Esophagus squamous epithelium (tissue), 5 donors: ENCODE measurements around the gene ZNF594. TPM values are rescaled to one million over a fixed set of nuclear protein-coding genes. Genes with fewer than 3 reads are reported as not detected.
"Not testable (repeated sequence)": the region's sequence is repeated elsewhere in the genome, so short reads cannot be mapped to it uniquely, and the experiment has no call there.

ENCODE experiments used
- DNase-seq: peaks from one replicate; lab custom pipeline; 2025; lab: John Stamatoyannopoulos, UW
- H3K27ac ChIP-seq, 4 donors: fragments of 200-600 bp; sonication (generic); one replicate each; pipeline ENCODE4 v1.5.1; 2016 to 2019; ENCODE audit warnings: mild to moderate bottlenecking in 1 of 4
- H3K27me3 ChIP-seq, 4 donors: fragments of 200-600 bp; sonication (generic); 1 replicate in 3 of 4; 2 replicates in 1 of 4; pipeline versions ENCODE4 v1.5.1 to v1.6.0; 2017 to 2021; ENCODE audit warnings: antibody characterized with exemption in 1 of 4
- H3K36me3 ChIP-seq, 3 donors: fragments of 200-600 bp; sonication (generic); one replicate each; pipeline ENCODE4 v1.5.1; 2016 to 2019
- H3K4me1 ChIP-seq, 3 donors: fragments of 200-600 bp; sonication (generic); one replicate each; pipeline ENCODE4 v1.5.1; 2017 to 2019
- H3K4me3 ChIP-seq, 4 donors: fragments of 200-600 bp; sonication (generic); 1 replicate in 3 of 4; 2 replicates in 1 of 4; pipeline ENCODE4 v1.5.1; 2016 to 2019; ENCODE audit warnings: mild to moderate bottlenecking in 2 of 4, moderate library complexity in 1 of 4
- H3K9me3 ChIP-seq, 3 donors: fragments of 200-600 bp; sonication (generic); one replicate each; pipeline ENCODE4 v1.5.1; 2016 to 2019
- CTCF ChIP-seq, 6 experiments: fragments of 450-650 bp in 4 of 6; fragments of 200-600 bp in 2 of 6; sonication (generic) in 2 of 6; IDR thresholded peaks; one replicate each; pipeline ENCODE4 v1.5.1; 2016 to 2019; ENCODE audit warnings: antibody characterized with exemption in 6 of 6, mild to moderate bottlenecking in 4 of 6, moderate library complexity in 4 of 6
- POLR2A ChIP-seq, 4 donors: fragments of 450-650 bp; IDR thresholded peaks; one replicate each; pipeline ENCODE4 v1.6.1; 2017; ENCODE audit warnings: antibody characterized with exemption in 4 of 4, mild to moderate bottlenecking in 4 of 4, moderate library complexity in 3 of 4
- WGBS, 2 donors: methylation state at CpG; one replicate each; pipeline ENCODE4 v1.1.5; 2018; 5-methylcytosine and 5-hydroxymethylcytosine counted together
- intact Hi-C: fragments of 100-400 bp; cut with DNase I; formaldehyde crosslinking; loops from one replicate; pipeline ENCODE4 v1.15.0; 2022
- total RNA-seq, 4 donors: library from RNA; depleted of rRNA; stranded (reverse); fragments of >200 nt; gene quantifications; one replicate each; pipeline ENCODE4 v1.1.0, GENCODE V29; 2016
- donor health status: DM: yes; HTN: yes; CAD: no.

The ZNF594 gene
- total RNA-seq, 4 donors from 2014 or later: 2.0 to 13.4 (median 5.1) TPM

DNA sequence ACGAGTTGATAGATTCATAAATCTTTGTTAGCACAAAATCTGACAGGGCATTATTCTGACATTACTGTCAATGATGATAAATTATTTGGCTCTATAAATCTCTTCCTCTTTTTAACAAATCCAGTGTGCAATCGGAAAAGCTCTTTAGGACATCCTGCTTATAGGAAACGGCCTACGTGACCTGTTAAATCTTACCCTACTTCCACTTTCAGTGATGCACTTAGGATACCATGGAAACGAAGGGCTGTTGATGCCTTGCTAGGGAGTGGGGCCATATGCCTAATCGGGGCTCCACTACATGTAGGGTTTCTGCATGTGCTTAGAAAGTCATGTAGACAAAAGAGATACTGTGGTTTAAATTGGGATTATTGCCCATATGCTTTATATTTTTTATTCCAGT, 27.2 kb downstream of the ZNF594 start:
- H3K36me3 ChIP-seq: no peaks in the 10 kb centered on the region
- TF ChIP-seq CTCF (IDR thresholded peaks at IDR 0.05) (no peak), POLR2A (IDR thresholded peaks at IDR 0.05) (no peak)
- no peaks in the 10 kb centered on the region for H3K9me3 ChIP-seq
- no peak overlapping the region for H3K4me3 ChIP-seq
- no peak overlapping the region for H3K27ac ChIP-seq
- no peak for DNase-seq
- intact Hi-C loops: no loop called here
- H3K27me3 ChIP-seq: peaks cover 0 to 7% (median 0%) of the 10 kb centered on the region in 4 donors
- no peaks in the 10 kb centered on the region for H3K4me1 ChIP-seq
- 61 to 74% methylated on average over 6 of the region's 6 CpGs for WGBS, 2 donors

DNA sequence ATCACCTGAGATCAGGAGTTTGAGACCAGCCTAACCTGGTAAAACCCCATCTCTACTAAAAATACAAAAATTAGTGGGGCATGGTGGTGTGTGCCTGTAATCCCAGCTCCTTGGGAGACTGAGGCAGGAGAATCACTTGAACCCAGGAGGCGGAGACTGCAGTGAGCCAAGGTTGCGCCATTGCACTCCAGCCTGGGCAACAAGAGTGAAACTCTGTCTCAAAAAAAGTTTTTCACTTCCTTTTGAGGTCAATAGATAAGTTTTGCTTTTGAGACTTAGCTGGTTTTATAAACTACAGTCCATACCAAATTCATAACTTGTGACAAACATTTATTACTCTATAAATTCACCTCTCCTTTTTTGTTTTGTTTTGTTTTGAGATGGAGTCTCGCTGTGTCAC, 29.9 kb downstream of the ZNF594 start:
- H3K4me1 ChIP-seq, intact Hi-C loops: not testable (repeated sequence)
- 68 to 88% methylated on average over 3 of the region's 3 CpGs for WGBS, 2 donors

GRCh38 chr17:5160702-5161101, 31.0 kb downstream of the ZNF594 start:
- H3K36me3 ChIP-seq, H3K9me3 ChIP-seq, intact Hi-C loops, H3K4me1 ChIP-seq, H3K4me3 ChIP-seq, DNase-seq, H3K27ac ChIP-seq: not testable (repeated sequence)
- peaks cover 0 to 13% (median 0%) of the 10 kb centered on the region in 4 donors for H3K27me3 ChIP-seq
- 56 to 88% methylated on average over 1 of the region's 1 CpG for WGBS, 2 donors

More for the DNA sequence above, 29.9 kb downstream of the ZNF594 start:
- not testable (repeated sequence) for H3K9me3 ChIP-seq, H3K27ac ChIP-seq, H3K36me3 ChIP-seq, H3K4me3 ChIP-seq, DNase-seq
- H3K27me3 ChIP-seq: peaks cover 0 to 13% (median 0%) of the 10 kb centered on the region in 4 donors

DNA sequence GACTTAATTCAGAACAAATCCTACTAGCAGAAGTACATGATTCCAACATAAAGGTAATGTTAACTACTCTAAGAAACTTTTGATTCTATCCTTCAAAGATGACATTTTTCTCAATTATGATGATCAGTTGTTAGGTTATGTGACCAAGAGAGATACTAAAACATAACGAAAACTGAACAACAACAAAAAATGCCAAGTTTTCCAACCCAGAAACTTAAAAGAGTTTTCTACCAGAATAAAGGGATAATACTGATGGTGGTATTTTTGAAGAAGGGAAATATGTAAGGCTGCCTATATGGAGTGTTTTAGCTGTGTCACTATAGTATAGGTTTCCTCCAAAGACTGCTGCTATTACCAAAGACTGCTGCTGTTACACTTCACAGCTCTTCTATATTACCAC, 45.5 kb downstream of the ZNF594 start:
- intact Hi-C loops, H3K4me3 ChIP-seq, H3K4me1 ChIP-seq, H3K36me3 ChIP-seq, DNase-seq, H3K9me3 ChIP-seq, H3K27ac ChIP-seq: not testable (repeated sequence)
- peaks cover 0 to 26% (median 0%) of the 10 kb centered on the region in 4 donors for H3K27me3 ChIP-seq
- WGBS, 2 donors: 26 to 50% methylated on average over 1 of the region's 1 CpG

GRCh38 chr17:5142877-5143276, 48.8 kb downstream of the ZNF594 start:
- H3K36me3 ChIP-seq, DNase-seq, H3K4me1 ChIP-seq, intact Hi-C loops, H3K4me3 ChIP-seq, H3K9me3 ChIP-seq, H3K27me3 ChIP-seq, H3K27ac ChIP-seq: not testable (repeated sequence)
- WGBS, 2 donors: 100% methylated on average over 2 of the region's 18 CpGs; no CpG with 5 or more reads in 1 of the 2 donors

DNA sequence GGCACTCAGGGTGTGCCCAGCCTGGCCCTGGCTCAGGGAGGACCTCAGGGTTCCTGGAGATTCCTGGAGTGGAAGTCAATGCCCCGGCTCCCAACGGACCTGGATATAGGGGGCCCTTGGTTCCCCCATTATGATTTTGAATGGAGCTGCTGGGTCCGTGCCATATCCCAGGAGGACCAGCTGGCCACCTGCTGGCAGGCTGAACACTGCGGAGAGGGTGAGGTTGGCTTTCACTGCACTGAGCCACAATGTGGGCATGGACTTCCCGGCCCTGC, 52.3 kb downstream of the ZNF594 start:
- DNase-seq: no peak
- Histone ChIP-seq H3K4me1 (no peaks in the 10 kb centered on the region), H3K9me3 (no peaks in the 10 kb centered on the region), H3K27me3 (no peaks in the 10 kb centered on the region), H3K27ac (no peak overlapping the region), H3K36me3 (no peaks in the 10 kb centered on the region), H3K4me3 (no peak overlapping the region)
- TF ChIP-seq POLR2A (IDR thresholded peaks at IDR 0.05) (no peak), CTCF (IDR thresholded peaks at IDR 0.05) (no peak)
- WGBS, 2 donors: 80% methylated on average over 2 of the region's 5 CpGs; no CpG with 5 or more reads in 1 of the 2 donors
- intact Hi-C loops: no loop called here

GRCh38 chr17:5138616-5139457, 52.8 kb downstream of the ZNF594 start:
- H3K27ac ChIP-seq: no peak overlapping the region
- DNase-seq: no peak
- no peaks in the 10 kb centered on the region for H3K9me3 ChIP-seq
- no peaks in the 10 kb centered on the region for H3K27me3 ChIP-seq
- no peaks in the 10 kb centered on the region for H3K36me3 ChIP-seq
- 90 to 100% methylated on average over 3 to 7 of the region's 24 CpGs for WGBS, 2 donors
- no peak overlapping the region for H3K4me3 ChIP-seq
- intact Hi-C loops: no loop called here
- H3K4me1 ChIP-seq: no peaks in the 10 kb centered on the region
- TF ChIP-seq CTCF (IDR thresholded peaks at IDR 0.05) (no peak), POLR2A (IDR thresholded peaks at IDR 0.05) (no peak)

GRCh38 chr17:5138198-5138544, 53.5 kb downstream of the ZNF594 start:
- DNase-seq, H3K27me3 ChIP-seq, H3K4me1 ChIP-seq, H3K4me3 ChIP-seq, H3K27ac ChIP-seq, H3K9me3 ChIP-seq, H3K36me3 ChIP-seq, intact Hi-C loops: not testable (repeated sequence)
- WGBS, 2 donors: 100% methylated on average over 5 of the region's 9 CpGs; no CpG with 5 or more reads in 1 of the 2 donors

GRCh38 chr17:5137511-5138197, 54.0 kb downstream of the ZNF594 start:
- intact Hi-C loops, H3K4me3 ChIP-seq, H3K27ac ChIP-seq, DNase-seq, H3K9me3 ChIP-seq, H3K27me3 ChIP-seq, H3K36me3 ChIP-seq, H3K4me1 ChIP-seq: not testable (repeated sequence)
- WGBS, 2 donors: 89% methylated on average over 5 of the region's 15 CpGs; no CpG with 5 or more reads in 1 of the 2 donors
